Hepatocyte (in vitro differentiated cells): ENCODE data around the gene COMMD2.

ENCODE experiments used
- CTCF ChIP-seq: fragments of 200-600 bp; sonication (generic); IDR thresholded peaks from 2 replicates; pipeline ENCODE4 v1.5.1; 2016; ENCODE audit warnings: antibody characterized with exemption, mild to moderate bottlenecking; ENCODE audit not compliant: poor library complexity
- EZH2 ChIP-seq: fragments of 200-600 bp; sonication (generic); IDR thresholded peaks from 2 replicates; pipeline ENCODE4 v1.6.1; 2016; ENCODE audit warnings: antibody characterized with exemption, mild to moderate bottlenecking, borderline replicate concordance
- EZH2phosphoT487 ChIP-seq: fragments of 200-600 bp; sonication (generic); IDR thresholded peaks from one replicate; pipeline ENCODE4 v1.6.1; 2018; ENCODE audit warnings: antibody characterized with exemption, mild to moderate bottlenecking, low read depth, moderate library complexity; ENCODE audit not compliant: unreplicated experiment, severe bottlenecking

- TF ChIP-seq EZH2 (no peak), EZH2phosphoT487 (no peak), CTCF (no peak)
Measured at GRCh38 chr3:149723781-149724180, 28.5 kb downstream of the COMMD2 start.
